H1 (cell line): ENCODE data around the gene TRMT61A. TPM values are rescaled to one million over a fixed set of nuclear protein-coding genes. Genes with fewer than 3 reads are reported as not detected.

Source experiments
- BACH1 ChIP-seq: IDR thresholded peaks from 2 replicates; pipeline ENCODE4 v1.6.1; 2012; ENCODE audit warnings: low read length, improper control_type of control experiment
- CBX5 ChIP-seq: fragments of 300-800, 300-1000 bp; sonication (generic); IDR thresholded peaks from 2 replicates; pipeline ENCODE4 v1.7.1; 2016; ENCODE audit warnings: antibody characterized with exemption, low read length, low read depth
- CEBPB ChIP-seq: IDR thresholded peaks from 2 replicates; pipeline ENCODE4 v1.6.1; 2012; ENCODE audit warnings: low read depth, low read length
- CHD1 ChIP-seq: IDR thresholded peaks from 2 replicates; pipeline ENCODE4 v1.6.1; 2012; ENCODE audit warnings: low read depth, low read length, improper control_type of control experiment
- CTBP2 ChIP-seq: IDR thresholded peaks from 2 replicates; pipeline ENCODE4 v1.7.0; 2011; ENCODE audit warnings: borderline replicate concordance, mild to moderate bottlenecking, moderate library complexity, mixed read lengths, low read length; ENCODE audit not compliant: insufficient read depth, insufficient read length
- CTCF ChIP-seq, 3 experiments: IDR thresholded peaks; 1 replicate in 2 of 3; 2 replicates in 1 of 3; pipeline versions ENCODE4 v1.5.1 to v1.6.1; 2011; ENCODE audit warnings: low read length in 3 of 3, mild to moderate bottlenecking in 3 of 3, inconsistent platforms in 2 of 3, low read depth in 1 of 3, moderate library complexity in 1 of 3; ENCODE audit not compliant: insufficient read depth in 1 of 3; ENCODE audit errors: control extremely low read depth in 1 of 3
- E2F6 ChIP-seq: IDR thresholded peaks from 2 replicates; pipeline ENCODE4 v1.6.1; 2012; ENCODE audit warnings: inconsistent platforms
- EGR1 ChIP-seq: IDR thresholded peaks from 2 replicates; pipeline ENCODE4 v1.6.1; 2011; ENCODE audit warnings: low read depth, low read length, borderline replicate concordance
- GABPA ChIP-seq: IDR thresholded peaks from 2 replicates; pipeline ENCODE4 v1.6.1; 2011; ENCODE audit warnings: mild to moderate bottlenecking, low read length, moderate library complexity, borderline replicate concordance; ENCODE audit not compliant: insufficient read depth
- GTF2F1 ChIP-seq: IDR thresholded peaks from 2 replicates; pipeline ENCODE4 v1.6.1; 2012; ENCODE audit warnings: low read depth, low read length, improper control_type of control experiment, borderline replicate concordance
- JUN ChIP-seq: IDR thresholded peaks from 2 replicates; pipeline ENCODE4 v1.6.1; 2011; ENCODE audit warnings: low read depth, mild to moderate bottlenecking, improper control_type of control experiment, low read length
- MAFK ChIP-seq: IDR thresholded peaks from 2 replicates; pipeline ENCODE4 v1.6.1; 2012; ENCODE audit warnings: low read depth, mild to moderate bottlenecking, improper control_type of control experiment, low read length
- PHF8 ChIP-seq: fragments of 200-600 bp; sonication (generic); conservative IDR thresholded peaks from 2 replicates; pipeline ENCODE4 v1.7.1; 2012; ENCODE audit warnings: low read depth, mild to moderate bottlenecking, inconsistent platforms, low read length, moderate library complexity
- RAD21 ChIP-seq, 2 experiments: IDR thresholded peaks in 1 of 2; conservative IDR thresholded peaks in 1 of 2; 2 replicates each; pipeline ENCODE4 v1.6.1; 2011; ENCODE audit warnings: low read depth in 2 of 2, low read length in 2 of 2, improper control_type of control experiment in 1 of 2, inconsistent platforms in 1 of 2, mild to moderate bottlenecking in 1 of 2, moderate library complexity in 1 of 2
- SAP30 ChIP-seq: fragments of 300-600 bp; sonication (generic); IDR thresholded peaks from 2 replicates; pipeline ENCODE4 v1.7.1; 2012; ENCODE audit warnings: low read length, moderate library complexity, mild to moderate bottlenecking, inconsistent platforms; ENCODE audit not compliant: insufficient read depth, insufficient replicate concordance
- SP1 ChIP-seq: IDR thresholded peaks from 2 replicates; pipeline ENCODE4 v1.6.1; 2011; ENCODE audit warnings: low read depth, low read length
- SP2 ChIP-seq: IDR thresholded peaks from 2 replicates; pipeline ENCODE4 v1.6.1; 2012; ENCODE audit warnings: mild to moderate bottlenecking, low read length, inconsistent platforms
- SUZ12 ChIP-seq: fragments of 200-600 bp; sonication (generic); IDR thresholded peaks from 2 replicates; pipeline ENCODE4 v1.6.1; 2012; ENCODE audit warnings: mild to moderate bottlenecking, inconsistent platforms, low read length, moderate library complexity, mixed read lengths
- TAF7 ChIP-seq: optimal IDR thresholded peaks from 2 replicates; pipeline ENCODE3; 2011; ENCODE audit warnings: low read depth, mild to moderate bottlenecking, inconsistent platforms, low read length, moderate library complexity, borderline replicate concordance
- TCF12 ChIP-seq: IDR thresholded peaks from 2 replicates; pipeline ENCODE4 v1.6.1; 2011; ENCODE audit warnings: low read depth, mild to moderate bottlenecking, low read length
- YY1 ChIP-seq: IDR thresholded peaks from 2 replicates; pipeline ENCODE4 v1.6.1; 2011; ENCODE audit warnings: low read depth, mild to moderate bottlenecking, low read length
- polyA plus RNA-seq, 7 experiments: library from polyadenylated mRNA; depleted of rRNA in 3 of 7; stranded (reverse) in 5 of 7; unstranded in 2 of 7; fragments of >200 nt in 5 of 7; fragments of 200-250 nt in 2 of 7; gene quantifications; 1 replicate in 5 of 7; 2 replicates in 1 of 7; 4 replicates in 1 of 7; pipeline versions ENCODE4 v1.2.1 to v1.2.3, GENCODE V29; 2011 to 2013; ENCODE audit warnings: missing spikeins in 2 of 7, mixed read lengths in 2 of 7
- total RNA-seq: library from RNA; stranded (reverse); fragmentation: NEBNext Ultra II Directional; extraction: Animal tissue kit (Norgen Biotek cat#: 25700); gene quantifications from 2 replicates; pipeline ENCODE4 v1.2.1, GENCODE V29; 2021

The TRMT61A gene
- total and polyA plus RNA-seq, 2 of the 8 experiments (the other 6 are each of a cell fraction or from before 2014, with no cell fraction given) = 15.8 to 19.0 TPM

DNA sequence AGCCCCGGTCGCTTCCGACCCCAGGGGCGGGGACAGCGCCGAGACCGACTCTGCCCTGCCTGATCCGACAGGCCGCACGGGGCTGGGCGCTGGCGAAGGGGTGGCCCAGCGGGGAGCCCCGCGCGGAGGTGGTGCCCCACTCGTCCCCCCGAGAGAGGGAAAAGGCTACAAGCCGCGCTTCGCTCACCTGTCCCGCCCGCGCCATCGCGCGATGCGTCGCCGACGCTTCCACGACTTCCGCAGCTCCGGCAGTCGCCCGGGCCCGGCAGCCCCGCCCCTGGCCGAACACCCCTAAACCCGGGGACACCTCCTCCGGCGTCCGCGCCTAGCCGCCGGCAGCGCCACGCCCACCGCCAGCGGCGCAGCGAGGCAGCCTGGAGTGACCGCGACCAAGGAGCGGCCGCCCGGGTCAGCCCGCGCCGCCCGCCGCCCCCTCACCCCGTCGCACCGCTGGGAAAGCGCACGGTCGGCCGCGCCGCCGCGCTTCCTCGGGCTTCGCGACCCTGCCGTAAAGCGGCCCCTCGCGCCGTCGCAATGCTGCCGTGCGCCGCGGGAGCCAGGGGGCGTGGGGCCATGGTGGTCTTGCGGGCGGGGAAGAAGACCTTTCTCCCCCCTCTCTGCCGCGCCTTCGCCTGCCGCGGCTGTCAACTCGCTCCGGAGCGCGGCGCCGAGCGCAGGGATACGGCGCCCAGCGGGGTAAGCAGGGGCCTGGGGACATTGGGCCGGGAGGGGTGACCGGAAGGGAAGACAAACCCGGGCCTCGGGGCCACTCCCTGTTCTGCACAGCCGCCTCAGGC, 33.6 kb downstream of the TRMT61A start, which contains the start of the genes BAG5 and COA8 (continued):
- TF ChIP-seq TAF7 = no peak
- TF ChIP-seq YY1 = no peak
- TF ChIP-seq GTF2F1 = no peak
- no peak for TF ChIP-seq SP2
- TF ChIP-seq BACH1 = no peak
- TF ChIP-seq E2F6 = no peak
- no peak for TF ChIP-seq SUZ12
- no peak for TF ChIP-seq CTCF (IDR thresholded peaks at IDR 0.05; ENCODE audit: control extremely low read depth in 1 of 3, insufficient read depth in 1 of 3, low read depth in 1 of 3, low read length in 3 of 3)
- TF ChIP-seq PHF8 = peak; percentile 83
- TF ChIP-seq CBX5 = no peak
- TF ChIP-seq TCF12 = no peak
- no peak for TF ChIP-seq MAFK
- no peak for TF ChIP-seq CTBP2
- TF ChIP-seq SAP30 = no peak
- TF ChIP-seq JUN = no peak
- TF ChIP-seq CEBPB = no peak
- no peak for TF ChIP-seq CHD1
- TF ChIP-seq EGR1 = peak; percentile 90
- TF ChIP-seq GABPA = no peak
- TF ChIP-seq SP1 = no peak
- TF ChIP-seq RAD21 (IDR thresholded peaks at IDR 0.05 in 1 of 2, conservative IDR thresholded peaks at IDR 0.05 in 1 of 2; ENCODE audit: low read depth in 2 of 2, low read length in 2 of 2) = no peak
